HepG2 (cell line): Measurements from ENCODE around the gene IL15RA. TPM values are rescaled to one million over a fixed set of nuclear protein-coding genes. Genes with fewer than 3 reads are reported as not detected.

ENCODE experiments used
- ATAC-seq: fragments of 200-7000 bp; cut with Tn5 transposase; 3 replicates; pipeline ENCODE4 v1.9.1; 2020; ENCODE audit warnings: mild to moderate bottlenecking, moderate library complexity
- BruUV-seq: library from RNA; stranded (reverse); fragments of 400-500 nt; replicated peaks from 2 replicates; lab custom pipeline; 2021; lab: Mats Ljungman, UMichigan
- CTCF ChIA-PET: fragments of 300-600 bp; formaldehyde crosslinking; extraction: SDS; loops from one replicate; lab custom pipeline; 2021; ENCODE audit warnings: low total read pairs, inconsistent platforms, low intra/inter-chr PET ratio; lab: Yijun Ruan, JAX
- POLR2A ChIA-PET: fragments of 350-600 bp; sonication (Branson Sonifier 250); formaldehyde crosslinking; loops from one replicate; lab custom pipeline; 2020; ENCODE audit warnings: antibody characterized with exemption, inconsistent platforms; lab: Yijun Ruan, JAX
- DNase-seq: peaks from one replicate; pipeline ENCODE4 v3.0.0-alpha.2; 2015; ENCODE audit warnings: low spot score
- FAIRE-seq: peaks from 3 replicates; lab custom pipeline; 2011; peaks lifted over from hg19 to GRCh38; lab: Jason Lieb, UNC
- H2AFZ ChIP-seq: one replicate; pipeline ENCODE4 v1.6.1; 2011; ENCODE audit warnings: low read length, inconsistent platforms
- H3K27ac ChIP-seq: fragments of 300-600 bp; 3 replicates; pipeline ENCODE4 v1.8.0; 2011; ENCODE audit warnings: mixed run types, mild to moderate bottlenecking, mixed read lengths, low read length, inconsistent platforms; ENCODE audit not compliant: insufficient read depth; ENCODE audit errors: extremely low read length
- H3K27me3 ChIP-seq, 2 experiments: fragments of 200-600 bp in 1 of 2; 2 replicates in 1 of 2; 3 replicates in 1 of 2; pipeline versions ENCODE4 v1.6.0 to v1.8.0; 2011; ENCODE audit warnings: low read length in 2 of 2, mild to moderate bottlenecking in 2 of 2, moderate library complexity in 2 of 2, inconsistent platforms in 1 of 2; ENCODE audit not compliant: insufficient read depth in 2 of 2, control insufficient read depth in 1 of 2
- H3K36me3 ChIP-seq, 2 experiments: fragments of 200-600 bp in 1 of 2; replicated peaks in 1 of 2; 2 replicates in 1 of 2; 3 replicates in 1 of 2; pipeline versions ENCODE4 v1.5.1 to v1.8.0; 2011; ENCODE audit warnings: low read length in 2 of 2, inconsistent platforms in 1 of 2; ENCODE audit not compliant: insufficient read depth in 2 of 2, control insufficient read depth in 1 of 2
- H3K4me1 ChIP-seq: 2 replicates; pipeline ENCODE4 v1.5.1; 2012; ENCODE audit warnings: low read length, inconsistent platforms; ENCODE audit not compliant: insufficient read depth
- H3K4me2 ChIP-seq: 2 replicates; pipeline ENCODE4 v1.6.0; 2011; ENCODE audit warnings: low read depth, low read length, inconsistent platforms
- H3K4me3 ChIP-seq, 3 experiments: fragments of 200-600 bp in 1 of 3; sonication (generic), shearing (Covaris generic) in 1 of 3; replicated peaks in 1 of 3; 2 replicates each; pipeline ENCODE4 v1.5.1; 2011 to 2016; ENCODE audit warnings: low read length in 3 of 3, inconsistent platforms in 2 of 3, low read depth in 2 of 3, mild to moderate bottlenecking in 2 of 3, control low read depth in 1 of 3, mixed read lengths in 1 of 3; ENCODE audit not compliant: insufficient read depth in 1 of 3
- H3K79me2 ChIP-seq: one replicate; pipeline ENCODE4 v1.6.1; 2011; ENCODE audit warnings: low read length, inconsistent platforms; ENCODE audit not compliant: insufficient read depth
- H3K9ac ChIP-seq: 2 replicates; pipeline ENCODE4 v1.6.0; 2011; ENCODE audit warnings: mild to moderate bottlenecking, low read depth, low read length, inconsistent platforms; ENCODE audit not compliant: insufficient read depth
- H3K9me3 ChIP-seq: 2 replicates; pipeline ENCODE4 v1.5.1; 2012; ENCODE audit warnings: mild to moderate bottlenecking, low read length
- H4K20me1 ChIP-seq: 2 replicates; pipeline ENCODE4 v1.6.0; 2011; ENCODE audit warnings: inconsistent platforms, mild to moderate bottlenecking, low read length, moderate library complexity; ENCODE audit not compliant: insufficient read depth
- AGO2 ChIP-seq: fragments of 200-400 bp; formaldehyde crosslinking; optimal IDR thresholded peaks from 2 replicates; pipeline ENCODE3; 2017; ENCODE audit warnings: mild to moderate bottlenecking, low read depth, low read length, moderate library complexity
- ARNTL ChIP-seq: sonication (generic); formaldehyde crosslinking; IDR thresholded peaks from 2 replicates; pipeline ENCODE4 v1.4.0; 2020; ENCODE audit warnings: mild to moderate bottlenecking, missing genetic modification reagents
- HNF4G ChIP-seq, 2 experiments: sonication (generic) in 1 of 2; formaldehyde crosslinking in 1 of 2; IDR thresholded peaks; 2 replicates each; pipeline versions ENCODE4 v1.4.0 to v1.6.1; 2011 to 2020; ENCODE audit warnings: borderline replicate concordance in 2 of 2, low read depth in 2 of 2, mild to moderate bottlenecking in 2 of 2, low read length in 1 of 2, missing genetic modification reagents in 1 of 2, moderate library complexity in 1 of 2
- HOMEZ ChIP-seq: IDR thresholded peaks from 2 replicates; pipeline ENCODE4 v1.6.1; 2016; ENCODE audit warnings: low read depth
- MXI1 ChIP-seq: IDR thresholded peaks from 3 replicates; pipeline ENCODE4 v1.6.1; 2012; ENCODE audit warnings: low read depth, low read length, inconsistent platforms, borderline replicate concordance
- PLSCR1 ChIP-seq: sonication (generic); formaldehyde crosslinking; IDR thresholded peaks from 2 replicates; pipeline ENCODE4 v1.5.0; 2020; ENCODE audit warnings: missing genetic modification reagents, mild to moderate bottlenecking, borderline replicate concordance
- RFX5 ChIP-seq: IDR thresholded peaks from 2 replicates; pipeline ENCODE4 v1.6.1; 2011; ENCODE audit warnings: low read depth, low read length, improper control_type of control experiment
- SMAD3 ChIP-seq: sonication (generic); formaldehyde crosslinking; IDR thresholded peaks from 2 replicates; pipeline ENCODE4 v1.4.0; 2020; ENCODE audit warnings: missing genetic modification reagents
- SYNCRIP ChIP-seq: fragments of 200-400 bp; formaldehyde crosslinking; IDR thresholded peaks from 2 replicates; pipeline ENCODE4 v1.6.1; 2018; ENCODE audit warnings: mild to moderate bottlenecking, low read depth, low read length; ENCODE audit not compliant: insufficient read depth
- TBX2 ChIP-seq: sonication (generic); formaldehyde crosslinking; IDR thresholded peaks from 2 replicates; pipeline ENCODE4 v1.5.0; 2020; ENCODE audit warnings: missing genetic modification reagents, mild to moderate bottlenecking, borderline replicate concordance
- ZNF124 ChIP-seq: sonication (generic); formaldehyde crosslinking; IDR thresholded peaks from 2 replicates; pipeline ENCODE4 v1.4.0; 2020; ENCODE audit warnings: missing genetic modification reagents
- ZNF326 ChIP-seq: sonication (generic); formaldehyde crosslinking; IDR thresholded peaks from 2 replicates; pipeline ENCODE4 v1.4.0; 2020; ENCODE audit warnings: missing genetic modification reagents, borderline replicate concordance
- ZNF383 ChIP-seq: sonication (generic); formaldehyde crosslinking; IDR thresholded peaks from 2 replicates; pipeline ENCODE4 v1.4.0; 2020; ENCODE audit warnings: missing genetic modification reagents, mild to moderate bottlenecking, borderline replicate concordance
- ZNF44 ChIP-seq: sonication (generic); formaldehyde crosslinking; IDR thresholded peaks from 2 replicates; pipeline ENCODE4 v1.5.1; 2020; ENCODE audit warnings: mild to moderate bottlenecking, missing genetic modification reagents
- ZNF607 ChIP-seq: sonication (generic); formaldehyde crosslinking; IDR thresholded peaks from 2 replicates; pipeline ENCODE4 v1.5.1; 2020; ENCODE audit warnings: missing genetic modification reagents, mild to moderate bottlenecking, borderline replicate concordance
- ZNF615 ChIP-seq: sonication (generic); formaldehyde crosslinking; IDR thresholded peaks from 2 replicates; pipeline ENCODE4 v1.5.0; 2020; ENCODE audit warnings: mild to moderate bottlenecking, missing genetic modification reagents, borderline replicate concordance
- WGBS: methylation state at CpG from one replicate; pipeline ENCODE4 v1.1.6; 2017; ENCODE audit warnings: low lambda C conversion rate; 5-methylcytosine and 5-hydroxymethylcytosine counted together
- in situ Hi-C: cut with HindIII; loops from 2 replicates; pipeline ENCODE4 v1.10.0; 2017; ENCODE audit warnings: low pct_unique_long_range_greater_than_20kb; ENCODE audit not compliant: extremely low pct_ligation_motif_present
- intact Hi-C: fragments of 100-400 bp; cut with micrococcal nuclease; formaldehyde crosslinking; loops from one replicate; pipeline ENCODE4 v1.10.0; 2022; ENCODE audit not compliant: unreplicated experiment
- polyA plus RNA-seq, 8 experiments: library from polyadenylated mRNA; depleted of rRNA in 3 of 8; stranded (reverse) in 7 of 8; unstranded in 1 of 8; fragments of >200 nt; fragmentation: Illumina TruSeq in 4 of 8; extraction: Trizol in 4 of 8; gene quantifications; 2 replicates each; pipeline versions ENCODE4 v1.2.1 to v1.2.3, GENCODE V29; 2011 to 2016; ENCODE audit warnings: low read depth in 4 of 8, missing spikeins in 1 of 8, mixed read lengths in 1 of 8; ENCODE audit not compliant: insufficient read depth in 1 of 8
- total RNA-seq, 5 experiments: library from RNA; depleted of rRNA; stranded (reverse); fragments of >200 nt; fragmentation: Illumina TruSeq; extraction: Trizol; gene quantifications; 2 replicates each; pipeline ENCODE4 v1.2.3, GENCODE V29; 2016; ENCODE audit warnings: low read depth in 1 of 5

The IL15RA gene
- total and polyA plus RNA-seq, 2 of the 13 experiments (the other 11 are each of a cell fraction or from before 2014, with no cell fraction given), result 0.53 to 0.77 TPM

- Histone ChIP-seq H4K20me1 (no peaks in the 10 kb centered on the region), H3K36me3 (peaks cover 16 to 34% of the 10 kb centered on the region in 2 experiments), H3K9me3 (no peaks in the 10 kb centered on the region), H2AFZ (no peak overlapping the region), H3K4me2 (no peak overlapping the region), H3K9ac (no peak overlapping the region), H3K4me1 (no peaks in the 10 kb centered on the region), H3K27ac (no peak overlapping the region), H3K79me2 (peaks cover 1% of the 10 kb centered on the region), H3K4me3 (no peak overlapping the region), H3K27me3 (no peaks in the 10 kb centered on the region)
- POLR2A ChIA-PET, result no interaction called here
- TF ChIP-seq ZNF607 (CRISPR knock-in tag) (no peak), PLSCR1 (CRISPR knock-in tag) (no peak), AGO2 (peak; percentile 37), ZNF326 (no peak)
- DNase-seq, result no peak
- BruUV-seq, result no TSS peak
- no peak for FAIRE-seq
- ATAC-seq, result peak; percentile 46; the same call in 2 of the 3 replicates
- intact Hi-C loops, result no loop called here
- over 99% methylated on average over 8 of the region's 13 CpGs for WGBS
- in situ Hi-C loops, result no loop called here
- CTCF ChIA-PET, result no interaction called here
These were observed 71.4 kb downstream of the IL15RA start for GRCh38 chr10:5905854-5906507.

- H3K4me2 ChIP-seq, result no peak overlapping the region
- no peak overlapping the region for H2AFZ ChIP-seq
- POLR2A ChIA-PET, result no interaction called here
- H3K9me3 ChIP-seq, result no peaks in the 10 kb centered on the region
- FAIRE-seq (no peak), ATAC-seq (no peak), DNase-seq (no peak)
- CTCF ChIA-PET, result no interaction called here
- H3K36me3 ChIP-seq, result peaks cover 10 to 19% of the 10 kb centered on the region in 2 experiments
- no peaks in the 10 kb centered on the region for H4K20me1 ChIP-seq
- no peaks in the 10 kb centered on the region for H3K27me3 ChIP-seq
- no peak overlapping the region for H3K9ac ChIP-seq
- peaks cover 9% of the 10 kb centered on the region for H3K79me2 ChIP-seq
- 74% methylated on average over 4 of the region's 4 CpGs for WGBS
- in situ Hi-C loops (no loop called here), intact Hi-C loops (no loop called here)
- no peak overlapping the region for H3K27ac ChIP-seq
- no peaks in the 10 kb centered on the region for H3K4me1 ChIP-seq
- no peak overlapping the region for H3K4me3 ChIP-seq
- BruUV-seq, result no TSS peak
- TF ChIP-seq SMAD3 (CRISPR knock-in tag) (no peak), MXI1 (no peak), TBX2 (no peak), ZNF383 (CRISPR knock-in tag) (no peak), RFX5 (no peak), SYNCRIP (no peak), ZNF44 (CRISPR knock-in tag) (no peak), HNF4G (IDR thresholded peaks at IDR 0.05; ENCODE audit: borderline replicate concordance, low read depth, low read length) (no peak), HNF4G (CRISPR knock-in tag; IDR thresholded peaks at IDR 0.05; ENCODE audit: borderline replicate concordance, low read depth) (no peak), HOMEZ (CRISPR knock-in tag) (no peak), ZNF615 (CRISPR knock-in tag) (no peak), ARNTL (CRISPR knock-in tag) (no peak), ZNF124 (CRISPR knock-in tag) (no peak)
These were observed 73.1 kb downstream of the IL15RA start for GRCh38 chr10:5904227-5904626.
